Ovary (tissue), 3 donors: ENCODE results near the gene ETNK2.

Experiments
- EP300 ChIP-seq: sonication (generic); formaldehyde crosslinking; IDR thresholded peaks from one replicate; pipeline ENCODE4 v1.6.1; 2017; ENCODE audit warnings: antibody characterized with exemption
- POLR2A ChIP-seq: fragments of 450-650 bp; IDR thresholded peaks from one replicate; pipeline ENCODE4 v1.6.1; 2017; ENCODE audit warnings: antibody characterized with exemption, mild to moderate bottlenecking, moderate library complexity
- TF ChIP-seq, protein P1 (sequence below), 3 donors: fragments of 450-650 bp in 2 of 3; fragments of 200-600 bp in 1 of 3; IDR thresholded peaks; one replicate each; pipeline versions ENCODE4 v1.5.1 to v1.8.0; 2016 to 2022; ENCODE audit warnings: antibody characterized with exemption in 3 of 3, mild to moderate bottlenecking in 1 of 3
- donor health status: DM: no; HTN: no; CAD: no.

DNA sequence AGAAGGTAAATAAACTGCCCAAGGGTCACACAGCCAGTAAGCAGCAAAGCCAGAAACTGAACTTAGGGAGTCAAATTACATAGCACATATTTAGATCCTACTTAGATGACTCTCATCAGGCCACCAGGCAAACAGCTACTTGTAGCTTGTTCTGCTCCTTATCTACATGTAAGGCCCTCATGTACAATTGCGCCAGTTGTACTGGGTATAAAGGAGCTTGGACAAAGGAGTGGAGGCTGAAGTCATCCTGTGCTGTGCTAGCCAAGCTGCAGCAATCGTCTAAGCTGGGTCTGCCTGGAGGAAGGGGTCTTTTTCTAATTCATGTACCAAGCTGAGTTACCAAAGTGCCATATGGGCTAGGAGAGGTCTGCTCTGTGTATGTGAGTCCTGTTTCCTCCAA is 12.8 kb downstream of the ETNK2 start:
- TF ChIP-seq, protein P1, sequence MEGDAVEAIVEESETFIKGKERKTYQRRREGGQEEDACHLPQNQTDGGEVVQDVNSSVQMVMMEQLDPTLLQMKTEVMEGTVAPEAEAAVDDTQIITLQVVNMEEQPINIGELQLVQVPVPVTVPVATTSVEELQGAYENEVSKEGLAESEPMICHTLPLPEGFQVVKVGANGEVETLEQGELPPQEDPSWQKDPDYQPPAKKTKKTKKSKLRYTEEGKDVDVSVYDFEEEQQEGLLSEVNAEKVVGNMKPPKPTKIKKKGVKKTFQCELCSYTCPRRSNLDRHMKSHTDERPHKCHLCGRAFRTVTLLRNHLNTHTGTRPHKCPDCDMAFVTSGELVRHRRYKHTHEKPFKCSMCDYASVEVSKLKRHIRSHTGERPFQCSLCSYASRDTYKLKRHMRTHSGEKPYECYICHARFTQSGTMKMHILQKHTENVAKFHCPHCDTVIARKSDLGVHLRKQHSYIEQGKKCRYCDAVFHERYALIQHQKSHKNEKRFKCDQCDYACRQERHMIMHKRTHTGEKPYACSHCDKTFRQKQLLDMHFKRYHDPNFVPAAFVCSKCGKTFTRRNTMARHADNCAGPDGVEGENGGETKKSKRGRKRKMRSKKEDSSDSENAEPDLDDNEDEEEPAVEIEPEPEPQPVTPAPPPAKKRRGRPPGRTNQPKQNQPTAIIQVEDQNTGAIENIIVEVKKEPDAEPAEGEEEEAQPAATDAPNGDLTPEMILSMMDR (IDR thresholded peaks at IDR 0.05) = no peak
- TF ChIP-seq POLR2A (no peak), EP300 (no peak)
